Body of pancreas (tissue), 4 donors: ENCODE measurements around the gene ST14. TPM values are rescaled to one million over a fixed set of nuclear protein-coding genes. Genes with fewer than 3 reads are reported as not detected.
A peak's percentile ranks its signal among the peaks of the same experiment; 100 is the strongest.

Experiments used
- ATAC-seq: fragments of 150-250 bp; one replicate; pipeline ENCODE4 v1.9.1; 2016
- DNase-seq, 4 donors: peaks; one replicate each; pipeline ENCODE4 v3.0.0-alpha.2; 2019
- H3K27ac ChIP-seq, 4 donors: fragments of 200-600 bp; sonication (generic); 1 replicate in 3 of 4; 2 replicates in 1 of 4; pipeline versions ENCODE4 v1.5.1 to v1.6.1; 2016 to 2019; ENCODE audit warnings: mild to moderate bottlenecking in 1 of 4, mixed read lengths in 1 of 4, moderate library complexity in 1 of 4
- H3K27me3 ChIP-seq, 2 donors: fragments of 200-600 bp; sonication (generic); one replicate each; pipeline ENCODE4 v1.6.0; 2016; ENCODE audit warnings: mild to moderate bottlenecking in 1 of 2
- H3K36me3 ChIP-seq, 2 donors: fragments of 200-600 bp; sonication (generic); replicated peaks in 1 of 2; 2 replicates each; pipeline ENCODE4 v1.5.1; 2016; ENCODE audit warnings: low read depth in 2 of 2; ENCODE audit not compliant: insufficient read depth in 1 of 2
- H3K4me1 ChIP-seq: fragments of 200-600 bp; sonication (generic); one replicate; pipeline ENCODE4 v1.6.0; 2016
- H3K4me3 ChIP-seq, 2 donors: fragments of 200-600 bp; sonication (generic); 1 replicate in 1 of 2; 2 replicates in 1 of 2; pipeline ENCODE4 v1.5.1; 2016 to 2019
- H3K9me3 ChIP-seq, 3 donors: fragments of 200-600 bp; sonication (generic); 1 replicate in 2 of 3; 2 replicates in 1 of 3; pipeline ENCODE4 v1.5.1; 2016
- CTCF ChIP-seq, 7 experiments: fragments of 450-650 bp in 4 of 7; fragments of 200-600 bp in 3 of 7; sonication (generic) in 3 of 7; IDR thresholded peaks; one replicate each; pipeline ENCODE4 v1.5.1; 2016 to 2019; ENCODE audit warnings: antibody characterized with exemption in 7 of 7
- POLR2A ChIP-seq, 3 donors: fragments of 450-650 bp; IDR thresholded peaks; one replicate each; pipeline ENCODE4 v1.6.1; 2016; ENCODE audit warnings: antibody characterized with exemption in 3 of 3, mild to moderate bottlenecking in 2 of 3
- WGBS, 2 donors: methylation state at CpG; one replicate each; pipeline ENCODE4 v1.1.5; 2017; 5-methylcytosine and 5-hydroxymethylcytosine counted together
- intact Hi-C: fragments of 100-400 bp; cut with DNase I; formaldehyde crosslinking; loops from one replicate; pipeline ENCODE4 v1.15.1; 2023
- total RNA-seq, 2 donors: library from RNA; depleted of rRNA; stranded (reverse); fragments of >200 nt; gene quantifications; one replicate each; pipeline ENCODE4 v1.1.0, GENCODE V29; 2016

The ST14 gene
- total RNA-seq, 2 donors from 2014 or later: 55.3 to 61.0 TPM

GRCh38 chr11:130203766-130204702 is 44.5 kb downstream of the ST14 start:
- peaks cover 9 to 37% of the 10 kb centered on the region in 2 donors for H3K36me3 ChIP-seq
- TF ChIP-seq CTCF (IDR thresholded peaks at IDR 0.05) (no peak), POLR2A (IDR thresholded peaks at IDR 0.05) (no peak)

GRCh38 chr11:130204703-130205095 is 45.1 kb downstream of the ST14 start:
- ATAC-seq (no peak), DNase-seq (peak in 1 of 4 donors; percentile 3)
- Histone ChIP-seq H3K9me3 (no peaks in the 10 kb centered on the region), H3K36me3 (peaks cover 5 to 35% of the 10 kb centered on the region in 2 donors), H3K4me1 (no peaks in the 10 kb centered on the region), H3K27ac (no peak overlapping the region), H3K4me3 (no peak overlapping the region), H3K27me3 (no peaks in the 10 kb centered on the region)
- TF ChIP-seq POLR2A (IDR thresholded peaks at IDR 0.05) (no peak), CTCF (IDR thresholded peaks at IDR 0.05) (no peak)
- 91 to 96% methylated on average over 11 of the region's 11 CpGs for WGBS, 2 donors
- intact Hi-C loops: loop anchor here (10.0 kb wide), 1 partner anchor 200 kb away; no protein-coding TSS in a partner anchor

More at GRCh38 chr11:130203766-130204702, 44.5 kb downstream of the ST14 start:
- no peaks in the 10 kb centered on the region for H3K27me3 ChIP-seq
- H3K9me3 ChIP-seq: no peaks in the 10 kb centered on the region
- 93% methylated on average over 27 of the region's 27 CpGs for WGBS, 2 donors
- intact Hi-C loops: loop anchor here (10.0 kb wide), 1 partner anchor 201 kb away; no protein-coding TSS in a partner anchor
- DNase-seq: peak in 1 of 4 donors; percentile 3
- ATAC-seq: no peak
- no peak overlapping the region for H3K27ac ChIP-seq
- H3K4me1 ChIP-seq: no peaks in the 10 kb centered on the region
- no peak overlapping the region for H3K4me3 ChIP-seq

GRCh38 chr11:130206141-130206540 is 46.6 kb downstream of the ST14 start:
- 85 to 93% methylated on average over 22 of the region's 22 CpGs for WGBS, 2 donors
- no peaks in the 10 kb centered on the region for H3K4me1 ChIP-seq
- ATAC-seq: no peak
- DNase-seq: peak in 3 of 4 donors; percentile 2 to 9 (median 3)
- peaks cover 0 to 23% of the 10 kb centered on the region in 2 donors for H3K36me3 ChIP-seq
- H3K4me3 ChIP-seq: no peak overlapping the region
- TF ChIP-seq POLR2A (IDR thresholded peaks at IDR 0.05): no peak
- no peak for TF ChIP-seq CTCF (IDR thresholded peaks at IDR 0.05)
- no peaks in the 10 kb centered on the region for H3K9me3 ChIP-seq
- no peaks in the 10 kb centered on the region for H3K27me3 ChIP-seq
- no peak overlapping the region for H3K27ac ChIP-seq
- intact Hi-C loops: loop anchor here (10.0 kb wide), 1 partner anchor 199 kb away; no protein-coding TSS in a partner anchor

- intact Hi-C loops: loop anchor here (10.0 kb wide), 1 partner anchor 196 kb away; no protein-coding TSS in a partner anchor
- Histone ChIP-seq H3K4me3 (no peak overlapping the region), H3K27me3 (no peaks in the 10 kb centered on the region), H3K27ac (no peak overlapping the region), H3K36me3 (peaks cover 0 to 14% of the 10 kb centered on the region in 2 donors), H3K4me1 (peaks cover 8% of the 10 kb centered on the region), H3K9me3 (no peaks in the 10 kb centered on the region)
- WGBS, 2 donors: 84 to 85% methylated on average over 33 to 45 of the region's 45 CpGs
- ATAC-seq: no peak
- no peak for TF ChIP-seq POLR2A (IDR thresholded peaks at IDR 0.05)
- no peak for TF ChIP-seq CTCF (IDR thresholded peaks at IDR 0.05)
- DNase-seq: peak in 2 of 4 donors; percentile 6 to 8
Measured at GRCh38 chr11:130208241-130209127, 48.9 kb downstream of the ST14 start.
